GM12873 (cell line): ENCODE results near the gene LLPH.

Experiments
- CTCF ChIP-seq: IDR thresholded peaks from 2 replicates; pipeline ENCODE4 v1.5.1; 2012; ENCODE audit warnings: low read depth, mild to moderate bottlenecking, moderate library complexity, low read length, control low read depth; ENCODE audit not compliant: insufficient read depth; ENCODE audit errors: missing control alignments

LLPH gene

GRCh38 chr12:66072566-66072965, 58.0 kb downstream of the LLPH start:
- TF ChIP-seq CTCF = no peak

- no peak for TF ChIP-seq CTCF
Observed at GRCh38 chr12:66072135-66072534, 58.4 kb downstream of the LLPH start.

- no peak for TF ChIP-seq CTCF
Observed at GRCh38 chr12:66071549-66071948, 59.0 kb downstream of the LLPH start.

- TF ChIP-seq CTCF = no peak
Observed at GRCh38 chr12:66070378-66071120, 60.0 kb downstream of the LLPH start.

- no peak for TF ChIP-seq CTCF
Observed at GRCh38 chr12:66066929-66067523, 63.5 kb downstream of the LLPH start.
